HepG2 (cell line): ENCODE data around the gene LTBR. TPM values are rescaled to one million over a fixed set of nuclear protein-coding genes. Genes with fewer than 3 reads are reported as not detected.

Source experiments
- ATRX ChIP-seq: sonication (generic); formaldehyde crosslinking; IDR thresholded peaks from 2 replicates; pipeline ENCODE4 v1.4.0; 2020; ENCODE audit warnings: missing genetic modification reagents, borderline replicate concordance
- CEBPZ ChIP-seq: IDR thresholded peaks from 2 replicates; pipeline ENCODE4 v1.6.1; 2012; ENCODE audit warnings: low read length, improper control_type of control experiment
- CREB3 ChIP-seq: sonication (generic); formaldehyde crosslinking; IDR thresholded peaks from 2 replicates; pipeline ENCODE4 v1.5.0; 2020; ENCODE audit warnings: missing genetic modification reagents
- DDIT3 ChIP-seq: sonication (generic); formaldehyde crosslinking; IDR thresholded peaks from 2 replicates; pipeline ENCODE4 v1.4.0; 2020; ENCODE audit warnings: mild to moderate bottlenecking, missing genetic modification reagents
- RAD51 ChIP-seq: fragments of 450-650 bp; IDR thresholded peaks from 2 replicates; pipeline ENCODE4 v1.6.1; 2016; ENCODE audit warnings: borderline replicate concordance
- SALL2 ChIP-seq: sonication (generic); formaldehyde crosslinking; IDR thresholded peaks from 2 replicates; pipeline ENCODE4 v1.8.1; 2023; ENCODE audit warnings: mild to moderate bottlenecking, missing genetic modification reagents, inconsistent platforms
- SIX4 ChIP-seq: sonication (generic); formaldehyde crosslinking; IDR thresholded peaks from 2 replicates; pipeline ENCODE4 v1.4.0; 2020; ENCODE audit warnings: missing genetic modification reagents
- ZNF646 ChIP-seq: sonication (generic); formaldehyde crosslinking; IDR thresholded peaks from 2 replicates; pipeline ENCODE4 v1.9.0; 2021; ENCODE audit warnings: mild to moderate bottlenecking, missing genetic modification reagents
- ZNF879 ChIP-seq: sonication (generic); formaldehyde crosslinking; IDR thresholded peaks from 2 replicates; pipeline ENCODE4 v1.8.1; 2023; ENCODE audit warnings: missing genetic modification reagents
- polyA plus RNA-seq, 8 experiments: library from polyadenylated mRNA; depleted of rRNA in 3 of 8; stranded (reverse) in 7 of 8; unstranded in 1 of 8; fragments of >200 nt; fragmentation: Illumina TruSeq in 4 of 8; extraction: Trizol in 4 of 8; gene quantifications; 2 replicates each; pipeline versions ENCODE4 v1.2.1 to v1.2.3, GENCODE V29; 2011 to 2016; ENCODE audit warnings: low read depth in 4 of 8, missing spikeins in 1 of 8, mixed read lengths in 1 of 8; ENCODE audit not compliant: insufficient read depth in 1 of 8
- total RNA-seq, 5 experiments: library from RNA; depleted of rRNA; stranded (reverse); fragments of >200 nt; fragmentation: Illumina TruSeq; extraction: Trizol; gene quantifications; 2 replicates each; pipeline ENCODE4 v1.2.3, GENCODE V29; 2016; ENCODE audit warnings: low read depth in 1 of 5

LTBR gene
- total and polyA plus RNA-seq, 2 of the 13 experiments (the other 11 are each of a cell fraction or from before 2014, with no cell fraction given), result 31.4 to 34.8 TPM

- TF ChIP-seq ZNF879 (CRISPR knock-in tag) (no peak), SALL2 (CRISPR knock-in tag) (no peak; the same call in 1 of the 2 replicates), CREB3 (CRISPR knock-in tag) (peak; percentile 36; the same call in 1 of the 2 replicates), SIX4 (CRISPR knock-in tag) (0 out of 2 replicates have a peak, but pooled peaks have one; percentile 40), RAD51 (no peak), CEBPZ (no peak), ZNF646 (CRISPR knock-in tag) (no peak; the same call in 1 of the 2 replicates), DDIT3 (CRISPR knock-in tag) (no peak), ATRX (CRISPR knock-in tag) (no peak)
Observed at GRCh38 chr12:6341417-6342139, 42.4 kb upstream of the LTBR start, which contains the start of gene TNFRSF1A (continued).
